Measurements from ENCODE around the gene CHAMP1.
"Not testable (repeated sequence)": the region's sequence is repeated elsewhere in the genome, so short reads cannot be mapped to it uniquely, and the experiment has no call there.

The CHAMP1 gene

GRCh38 chr13:114333881-114334280 lies 19.6 kb downstream of the CHAMP1 start:
- not testable (repeated sequence) for DNase-seq (ENCODE audit: low read depth in 2 of 2)

GRCh38 chr13:114334305-114335053 lies 20.2 kb downstream of the CHAMP1 start:
- DNase-seq (ENCODE audit: low read depth in 2 of 2) = no peak

- DNase-seq (ENCODE audit: low read depth in 2 of 2) = not testable (repeated sequence)
These were observed 22.2 kb downstream of the CHAMP1 start for GRCh38 chr13:114336457-114336856.

- no peak for DNase-seq (ENCODE audit: low read depth in 2 of 2)
These were observed 24.7 kb downstream of the CHAMP1 start for GRCh38 chr13:114338959-114339358.

GRCh38 chr13:114339857-114340534 lies 25.7 kb downstream of the CHAMP1 start:
- peak; percentile 14 to 29 for DNase-seq (ENCODE audit: low read depth in 2 of 2)

- no peak for DNase-seq (ENCODE audit: low read depth in 2 of 2)
These were observed 26.9 kb downstream of the CHAMP1 start for GRCh38 chr13:114341003-114341777.

- DNase-seq (ENCODE audit: low read depth in 2 of 2) = not testable (repeated sequence)
These were observed 33.0 kb downstream of the CHAMP1 start for GRCh38 chr13:114347256-114347655.

- DNase-seq (ENCODE audit: low read depth in 2 of 2) = peak in 1 of 2 donors; percentile 25
These were observed 38.5 kb downstream of the CHAMP1 start for GRCh38 chr13:114352763-114353162.

- not testable (repeated sequence) for DNase-seq (ENCODE audit: low read depth in 2 of 2)
These were observed 39.1 kb downstream of the CHAMP1 start for GRCh38 chr13:114353382-114353781.
